Neural crest cell (in vitro differentiated cells): ENCODE results near the gene CNKSR3. TPM values are rescaled to one million over a fixed set of nuclear protein-coding genes. Genes with fewer than 3 reads are reported as not detected.

Experiments
- DNase-seq: peaks from one replicate; pipeline ENCODE4 v3.0.0; 2021; ENCODE audit warnings: low read depth, mixed read lengths, low spot score
- H3K27ac Mint-ChIP-seq: one replicate; pipeline ENCODE4 v1.8.0; 2021; ENCODE audit warnings: mild to moderate bottlenecking, mixed read lengths; ENCODE audit not compliant: unreplicated experiment
- H3K27me3 Mint-ChIP-seq: 2 replicates; pipeline ENCODE4 v1.8.0; 2021; ENCODE audit warnings: low read depth, mild to moderate bottlenecking, mixed read lengths
- H3K36me3 Mint-ChIP-seq: 2 replicates; pipeline ENCODE4 v1.8.0; 2021; ENCODE audit warnings: low read depth, mild to moderate bottlenecking, mixed read lengths
- H3K4me1 Mint-ChIP-seq: 2 replicates; pipeline ENCODE4 v1.8.0; 2021; ENCODE audit warnings: mixed read lengths
- H3K4me3 Mint-ChIP-seq: one replicate; pipeline ENCODE4 v1.8.0; 2021; ENCODE audit warnings: mild to moderate bottlenecking, mixed read lengths
- H3K9me3 Mint-ChIP-seq: 2 replicates; pipeline ENCODE4 v1.8.0; 2021; ENCODE audit warnings: mixed read lengths
- total RNA-seq: library from RNA; stranded (reverse); gene quantifications from 2 replicates; pipeline ENCODE4 v1.2.1, GENCODE V29; 2021
- TF ChIP-seq, protein P1 (sequence below): fragments of 200-600 bp; sonication (generic); conservative IDR thresholded peaks from 2 replicates; pipeline ENCODE4 v1.5.0; 2021; ENCODE audit warnings: antibody characterized with exemption, mild to moderate bottlenecking

The CNKSR3 gene
- total RNA-seq, 1 donor from 2014 or later: 11.7 TPM

DNA sequence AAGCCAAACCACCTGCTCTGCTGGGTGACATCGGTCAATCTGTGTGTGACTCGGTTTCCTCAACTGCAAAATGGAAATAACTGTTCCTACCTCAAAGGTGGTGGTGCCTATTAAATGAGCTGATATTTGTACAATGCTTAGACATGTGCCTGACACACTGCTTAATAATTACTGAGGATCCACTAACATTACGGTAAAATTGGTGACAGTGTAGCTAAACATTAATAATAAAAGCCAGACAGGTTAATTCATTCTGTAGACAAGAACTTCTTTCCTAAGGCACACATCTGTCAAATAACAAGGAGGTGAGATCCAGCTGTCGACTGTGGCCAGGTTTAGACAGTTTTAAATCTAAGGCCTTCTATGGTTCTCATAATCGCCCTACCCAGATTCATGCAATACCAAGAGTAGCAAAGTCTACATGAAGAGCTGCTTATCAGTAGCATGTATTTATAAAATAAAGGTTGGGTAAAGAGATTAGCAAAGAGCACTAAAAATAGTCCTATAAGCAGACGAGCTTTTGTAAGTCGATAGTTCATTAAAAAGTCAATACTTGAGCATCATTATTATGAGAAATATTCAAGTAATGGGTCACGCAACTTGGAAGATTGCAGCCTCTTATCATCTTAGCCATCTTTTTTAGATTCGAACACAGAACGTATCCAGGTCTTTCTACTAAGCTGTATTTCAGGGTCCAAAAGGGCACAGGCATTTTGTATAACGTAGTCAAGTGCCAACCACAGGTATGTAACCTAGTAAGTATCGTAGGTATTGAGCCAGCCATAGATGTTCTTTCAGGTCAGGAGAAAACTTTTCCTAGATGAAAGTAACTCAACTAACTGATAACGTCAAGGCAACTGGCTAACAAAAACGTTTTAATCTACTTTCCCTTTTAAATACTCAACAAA, 3.2 kb downstream of the CNKSR3 start:
- peak overlapping the region; percentile 93 for H3K4me3 Mint-ChIP-seq
- H3K4me1 Mint-ChIP-seq: peaks cover 30% of the 10 kb centered on the region
- TF ChIP-seq, protein P1, sequence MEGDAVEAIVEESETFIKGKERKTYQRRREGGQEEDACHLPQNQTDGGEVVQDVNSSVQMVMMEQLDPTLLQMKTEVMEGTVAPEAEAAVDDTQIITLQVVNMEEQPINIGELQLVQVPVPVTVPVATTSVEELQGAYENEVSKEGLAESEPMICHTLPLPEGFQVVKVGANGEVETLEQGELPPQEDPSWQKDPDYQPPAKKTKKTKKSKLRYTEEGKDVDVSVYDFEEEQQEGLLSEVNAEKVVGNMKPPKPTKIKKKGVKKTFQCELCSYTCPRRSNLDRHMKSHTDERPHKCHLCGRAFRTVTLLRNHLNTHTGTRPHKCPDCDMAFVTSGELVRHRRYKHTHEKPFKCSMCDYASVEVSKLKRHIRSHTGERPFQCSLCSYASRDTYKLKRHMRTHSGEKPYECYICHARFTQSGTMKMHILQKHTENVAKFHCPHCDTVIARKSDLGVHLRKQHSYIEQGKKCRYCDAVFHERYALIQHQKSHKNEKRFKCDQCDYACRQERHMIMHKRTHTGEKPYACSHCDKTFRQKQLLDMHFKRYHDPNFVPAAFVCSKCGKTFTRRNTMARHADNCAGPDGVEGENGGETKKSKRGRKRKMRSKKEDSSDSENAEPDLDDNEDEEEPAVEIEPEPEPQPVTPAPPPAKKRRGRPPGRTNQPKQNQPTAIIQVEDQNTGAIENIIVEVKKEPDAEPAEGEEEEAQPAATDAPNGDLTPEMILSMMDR: no peak
- no peak overlapping the region for H3K27ac Mint-ChIP-seq
- H3K36me3 Mint-ChIP-seq: peaks cover 2% of the 10 kb centered on the region
- H3K27me3 Mint-ChIP-seq: peaks cover 2% of the 10 kb centered on the region
- DNase-seq: no peak
- no peaks in the 10 kb centered on the region for H3K9me3 Mint-ChIP-seq

- Mint-ChIP-seq H3K4me1 (peaks cover 24% of the 10 kb centered on the region), H3K27ac (no peak overlapping the region), H3K36me3 (peaks cover 2% of the 10 kb centered on the region), H3K27me3 (no peaks in the 10 kb centered on the region), H3K9me3 (no peaks in the 10 kb centered on the region), H3K4me3 (no peak overlapping the region)
- no peak for DNase-seq
- TF ChIP-seq, protein P1: no peak
Observed at GRCh38 chr6:154506582-154506981, 3.9 kb downstream of the CNKSR3 start.

- Mint-ChIP-seq H3K4me3 (no peak overlapping the region), H3K4me1 (peaks cover 19% of the 10 kb centered on the region), H3K36me3 (peaks cover 2% of the 10 kb centered on the region), H3K9me3 (no peaks in the 10 kb centered on the region), H3K27ac (no peak overlapping the region), H3K27me3 (no peaks in the 10 kb centered on the region)
- TF ChIP-seq, protein P1: no peak
- DNase-seq: no peak
Observed at GRCh38 chr6:154506108-154506507, 4.4 kb downstream of the CNKSR3 start.

DNA sequence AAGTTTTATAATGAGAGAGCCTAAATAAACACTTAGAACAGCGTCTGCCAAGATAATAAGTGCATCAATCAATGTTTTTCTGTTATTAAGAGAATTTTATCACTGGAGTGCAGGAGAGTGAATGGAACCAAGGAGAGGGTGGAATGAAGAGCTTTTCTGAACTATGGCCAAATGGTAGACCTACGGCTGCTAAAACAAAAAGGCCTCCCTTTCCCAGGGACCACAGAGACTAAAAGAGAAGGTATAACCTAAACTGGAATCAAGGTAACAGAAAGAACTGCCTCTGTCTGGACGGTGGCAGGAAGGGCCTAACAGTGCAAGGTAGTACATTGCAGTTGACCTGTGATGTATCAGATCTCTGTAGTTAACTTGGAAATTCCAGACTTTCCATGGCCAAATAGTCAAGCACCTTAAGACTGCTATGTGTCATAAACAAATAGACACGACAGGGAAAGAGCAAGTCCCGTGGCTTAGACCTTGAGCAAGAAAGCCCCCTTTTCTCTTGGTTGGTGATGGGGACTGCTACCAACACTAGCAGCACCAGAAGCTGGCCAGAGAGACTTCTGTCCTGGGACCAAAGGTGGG, 5.5 kb downstream of the CNKSR3 start:
- no peak overlapping the region for H3K27ac Mint-ChIP-seq
- H3K27me3 Mint-ChIP-seq: no peaks in the 10 kb centered on the region
- no peaks in the 10 kb centered on the region for H3K9me3 Mint-ChIP-seq
- TF ChIP-seq, protein P1: no peak
- peaks cover 24% of the 10 kb centered on the region for H3K4me1 Mint-ChIP-seq
- no peak overlapping the region for H3K4me3 Mint-ChIP-seq
- DNase-seq: no peak
- H3K36me3 Mint-ChIP-seq: peaks cover 2% of the 10 kb centered on the region

DNA sequence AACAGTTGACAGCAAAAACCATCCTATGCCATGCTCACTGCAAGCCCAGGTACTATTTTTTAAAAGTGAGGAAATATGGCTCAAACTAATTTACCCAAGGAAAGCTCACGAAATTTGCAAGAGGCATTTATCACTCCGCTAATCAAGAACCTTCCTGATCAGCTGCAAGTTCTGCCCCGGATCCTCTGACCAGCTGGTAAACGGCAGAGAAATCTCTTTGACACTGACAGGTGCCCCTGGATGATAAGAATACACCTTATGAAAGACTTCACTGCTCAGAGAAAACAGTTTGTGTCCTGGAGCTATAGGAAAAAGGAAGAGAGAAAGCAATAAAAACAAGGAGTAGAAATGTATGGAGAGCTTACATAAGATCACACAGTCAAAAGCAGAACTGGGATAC, 6.4 kb downstream of the CNKSR3 start:
- Mint-ChIP-seq H3K36me3 (peaks cover 2% of the 10 kb centered on the region), H3K4me3 (peak overlapping the region; percentile 10), H3K27ac (no peak overlapping the region), H3K9me3 (no peaks in the 10 kb centered on the region), H3K4me1 (peaks cover 24% of the 10 kb centered on the region), H3K27me3 (no peaks in the 10 kb centered on the region)
- TF ChIP-seq, protein P1: no peak
- DNase-seq: no peak
